NCI-H526 treated with DMSO at 0.1 percent for 48 hours (cell line): Measurements from ENCODE around the gene KCNA1.

Experiments used
- DNase-seq: peaks from one replicate; lab custom pipeline; 2025; lab: John Stamatoyannopoulos, UW

Gene KCNA1

GRCh38 chr12:4911316-4911994 lies 1.8 kb downstream of the KCNA1 start:
- no peak for DNase-seq

- no peak for DNase-seq
These were observed 5.0 kb downstream of the KCNA1 start for GRCh38 chr12:4914720-4915119.

GRCh38 chr12:4915752-4916151 lies 6.0 kb downstream of the KCNA1 start:
- DNase-seq = no peak

GRCh38 chr12:4918950-4919660 lies 9.4 kb downstream of the KCNA1 start:
- DNase-seq = no peak

GRCh38 chr12:4932576-4932975 lies 22.9 kb downstream of the KCNA1 start:
- no peak for DNase-seq

- no peak for DNase-seq
These were observed 23.7 kb downstream of the KCNA1 start for GRCh38 chr12:4933411-4933810.

GRCh38 chr12:4934407-4935035 lies 24.8 kb downstream of the KCNA1 start:
- DNase-seq = no peak

- no peak for DNase-seq
These were observed 29.2 kb downstream of the KCNA1 start for GRCh38 chr12:4938900-4939299.

- DNase-seq = no peak
These were observed 29.8 kb downstream of the KCNA1 start for GRCh38 chr12:4939418-4940023.

- no peak for DNase-seq
These were observed 33.6 kb downstream of the KCNA1 start for GRCh38 chr12:4943067-4943937.

GRCh38 chr12:4943938-4944284 lies 34.2 kb downstream of the KCNA1 start:
- no peak for DNase-seq

GRCh38 chr12:4947253-4947652 lies 37.5 kb downstream of the KCNA1 start:
- DNase-seq = no peak

GRCh38 chr12:4951083-4951482 lies 41.4 kb downstream of the KCNA1 start:
- no peak for DNase-seq

- no peak for DNase-seq
These were observed 41.9 kb downstream of the KCNA1 start for GRCh38 chr12:4951601-4952000.

GRCh38 chr12:4954621-4955354 lies 45.1 kb downstream of the KCNA1 start:
- DNase-seq = no peak

- no peak for DNase-seq
These were observed 46.3 kb downstream of the KCNA1 start for GRCh38 chr12:4956054-4956453.

- no peak for DNase-seq
These were observed 47.3 kb downstream of the KCNA1 start for GRCh38 chr12:4956968-4957367.

- no peak for DNase-seq
These were observed 48.1 kb downstream of the KCNA1 start for GRCh38 chr12:4957761-4958160.

GRCh38 chr12:4958697-4959375 lies 49.1 kb downstream of the KCNA1 start:
- no peak for DNase-seq

- no peak for DNase-seq
These were observed 49.7 kb downstream of the KCNA1 start for GRCh38 chr12:4959381-4959780.

- DNase-seq = no peak
These were observed 50.3 kb downstream of the KCNA1 start for GRCh38 chr12:4960030-4960429.
